Measurements from ENCODE around the gene SIMC1.
"Not testable (repeated sequence)": the region's sequence is repeated elsewhere in the genome, so short reads cannot be mapped to it uniquely, and the experiment has no call there.

SIMC1 gene

GRCh38 chr5:176290057-176290840, 52.0 kb downstream of the SIMC1 start:
- in situ Hi-C loops (cut with MboI; ENCODE audit: low sequenced_read_pairs); H3K27me3 ChIP-seq (ENCODE audit: low read depth); H3K36me3 ChIP-seq (replicated peaks); H3K4me1 ChIP-seq; DNase-seq (ENCODE audit: low spot score in 2 of 2); H3K9me3 ChIP-seq; H3K4me3 ChIP-seq: not testable (repeated sequence)

GRCh38 chr5:176305356-176305755, 67.1 kb downstream of the SIMC1 start:
- in situ Hi-C loops (cut with MboI; ENCODE audit: low sequenced_read_pairs); H3K27me3 ChIP-seq (ENCODE audit: low read depth); H3K4me1 ChIP-seq; H3K9me3 ChIP-seq; DNase-seq (ENCODE audit: low spot score in 2 of 2); H3K4me3 ChIP-seq: not testable (repeated sequence)
- H3K36me3 ChIP-seq (replicated peaks) = peaks cover 12% of the 10 kb centered on the region

- H3K4me1 ChIP-seq = no peaks in the 10 kb centered on the region
Observed at GRCh38 chr5:176317534-176318374, 79.5 kb downstream of the SIMC1 start.

GRCh38 chr5:176319827-176320554, 81.8 kb downstream of the SIMC1 start:
- H3K36me3 ChIP-seq (replicated peaks) = peaks cover 34% of the 10 kb centered on the region
- H3K4me3 ChIP-seq = no peak overlapping the region
- no peak for DNase-seq (ENCODE audit: low spot score in 2 of 2)
- H3K27me3 ChIP-seq (ENCODE audit: low read depth) = no peaks in the 10 kb centered on the region
- H3K4me1 ChIP-seq = no peaks in the 10 kb centered on the region
- no peaks in the 10 kb centered on the region for H3K9me3 ChIP-seq
- in situ Hi-C loops (cut with MboI; ENCODE audit: low sequenced_read_pairs) = no loop called here

More at GRCh38 chr5:176317534-176318374, 79.5 kb downstream of the SIMC1 start:
- H3K4me3 ChIP-seq = no peak overlapping the region
- DNase-seq (ENCODE audit: low spot score in 2 of 2) = no peak
- no peaks in the 10 kb centered on the region for H3K27me3 ChIP-seq (ENCODE audit: low read depth)
- peaks cover 30% of the 10 kb centered on the region for H3K36me3 ChIP-seq (replicated peaks)
- no peaks in the 10 kb centered on the region for H3K9me3 ChIP-seq
- in situ Hi-C loops (cut with MboI; ENCODE audit: low sequenced_read_pairs) = no loop called here

- Histone ChIP-seq H3K9me3 (no peaks in the 10 kb centered on the region), H3K4me3 (no peak overlapping the region), H3K36me3 (replicated peaks) (peaks cover 31% of the 10 kb centered on the region), H3K27me3 (ENCODE audit: low read depth) (no peaks in the 10 kb centered on the region), H3K4me1 (no peaks in the 10 kb centered on the region)
- DNase-seq (ENCODE audit: low spot score in 2 of 2) = no peak
- in situ Hi-C loops (cut with MboI; ENCODE audit: low sequenced_read_pairs) = no loop called here
Observed at GRCh38 chr5:176320577-176320976, 82.4 kb downstream of the SIMC1 start.

- no peak for DNase-seq (ENCODE audit: low spot score in 2 of 2)
- Histone ChIP-seq H3K36me3 (replicated peaks) (peaks cover 12% of the 10 kb centered on the region), H3K27me3 (ENCODE audit: low read depth) (no peaks in the 10 kb centered on the region), H3K4me1 (no peaks in the 10 kb centered on the region), H3K4me3 (no peak overlapping the region), H3K9me3 (no peaks in the 10 kb centered on the region)
- in situ Hi-C loops (cut with MboI; ENCODE audit: low sequenced_read_pairs) = loop anchor here (25.0 kb wide), 1 partner anchor 597 kb away; no protein-coding TSS in a partner anchor
Observed at GRCh38 chr5:176334031-176334770, 96.0 kb downstream of the SIMC1 start.

GRCh38 chr5:176337913-176338312, 99.7 kb downstream of the SIMC1 start:
- no peaks in the 10 kb centered on the region for H3K27me3 ChIP-seq (ENCODE audit: low read depth)
- no peak overlapping the region for H3K4me3 ChIP-seq
- H3K4me1 ChIP-seq = no peaks in the 10 kb centered on the region
- in situ Hi-C loops (cut with MboI; ENCODE audit: low sequenced_read_pairs) = loop anchor here (25.0 kb wide), 1 partner anchor 601 kb away; no protein-coding TSS in a partner anchor
- H3K36me3 ChIP-seq (replicated peaks) = peaks cover 12% of the 10 kb centered on the region
- DNase-seq (ENCODE audit: low spot score in 2 of 2) = no peak
- H3K9me3 ChIP-seq = no peaks in the 10 kb centered on the region

GRCh38 chr5:176339304-176339703, 101.1 kb downstream of the SIMC1 start:
- in situ Hi-C loops (cut with MboI; ENCODE audit: low sequenced_read_pairs) = loop anchor here (25.0 kb wide), 1 partner anchor 602 kb away; no protein-coding TSS in a partner anchor

GRCh38 chr5:176341325-176342157, 103.3 kb downstream of the SIMC1 start:
- Histone ChIP-seq H3K4me3 (no peak overlapping the region), H3K27me3 (ENCODE audit: low read depth) (no peaks in the 10 kb centered on the region), H3K4me1 (no peaks in the 10 kb centered on the region), H3K9me3 (no peaks in the 10 kb centered on the region), H3K36me3 (replicated peaks) (peaks cover 35% of the 10 kb centered on the region)
- no peak for DNase-seq (ENCODE audit: low spot score in 2 of 2)
- in situ Hi-C loops (cut with MboI; ENCODE audit: low sequenced_read_pairs) = loop anchor here (25.0 kb wide), 1 partner anchor 604 kb away; no protein-coding TSS in a partner anchor

More at GRCh38 chr5:176339304-176339703, 101.1 kb downstream of the SIMC1 start:
- Histone ChIP-seq H3K9me3 (no peaks in the 10 kb centered on the region), H3K4me3 (no peak overlapping the region), H3K4me1 (no peaks in the 10 kb centered on the region), H3K27me3 (ENCODE audit: low read depth) (no peaks in the 10 kb centered on the region), H3K36me3 (replicated peaks) (peaks cover 16% of the 10 kb centered on the region)
- DNase-seq (ENCODE audit: low spot score in 2 of 2) = no peak

- peaks cover 35% of the 10 kb centered on the region for H3K36me3 ChIP-seq (replicated peaks)
- H3K4me3 ChIP-seq = no peak overlapping the region
- H3K9me3 ChIP-seq = no peaks in the 10 kb centered on the region
- H3K4me1 ChIP-seq = no peaks in the 10 kb centered on the region
- in situ Hi-C loops (cut with MboI; ENCODE audit: low sequenced_read_pairs) = loop anchor here (25.0 kb wide), 1 partner anchor 605 kb away; no protein-coding TSS in a partner anchor
- H3K27me3 ChIP-seq (ENCODE audit: low read depth) = no peaks in the 10 kb centered on the region
- DNase-seq (ENCODE audit: low spot score in 2 of 2) = no peak
Observed at GRCh38 chr5:176342158-176342483, 103.9 kb downstream of the SIMC1 start.

GRCh38 chr5:176342766-176343458, 104.7 kb downstream of the SIMC1 start:
- DNase-seq (ENCODE audit: low spot score in 2 of 2) = no peak
- Histone ChIP-seq H3K27me3 (ENCODE audit: low read depth) (no peaks in the 10 kb centered on the region), H3K4me1 (no peaks in the 10 kb centered on the region), H3K9me3 (no peaks in the 10 kb centered on the region), H3K36me3 (replicated peaks) (peaks cover 42% of the 10 kb centered on the region), H3K4me3 (no peak overlapping the region)
- in situ Hi-C loops (cut with MboI; ENCODE audit: low sequenced_read_pairs) = loop anchor here (25.0 kb wide), 1 partner anchor 606 kb away; no protein-coding TSS in a partner anchor

- Histone ChIP-seq H3K9me3 (no peaks in the 10 kb centered on the region), H3K4me3 (no peak overlapping the region), H3K4me1 (no peaks in the 10 kb centered on the region), H3K36me3 (replicated peaks) (peaks cover 87% of the 10 kb centered on the region), H3K27me3 (ENCODE audit: low read depth) (no peaks in the 10 kb centered on the region)
- in situ Hi-C loops (cut with MboI; ENCODE audit: low sequenced_read_pairs) = no loop called here
- no peak for DNase-seq (ENCODE audit: low spot score in 2 of 2)
Observed at GRCh38 chr5:176350416-176350815, 112.2 kb downstream of the SIMC1 start.

All from HAP-1 (cell line).